GM19099 (cell line): ENCODE data around the gene BCL11B.

Experiments used
- POLR2A ChIP-seq: IDR thresholded peaks from 3 replicates; pipeline ENCODE4 v1.6.1; 2011; ENCODE audit warnings: low read depth; ENCODE audit not compliant: insufficient read length; ENCODE audit errors: extremely low read depth

The BCL11B gene

GRCh38 chr14:99215277-99215676, 56.7 kb downstream of the BCL11B start:
- TF ChIP-seq POLR2A: no peak

GRCh38 chr14:99214701-99215100, 57.3 kb downstream of the BCL11B start:
- TF ChIP-seq POLR2A: no peak

GRCh38 chr14:99213527-99213971, 58.4 kb downstream of the BCL11B start:
- TF ChIP-seq POLR2A: no peak

GRCh38 chr14:99213101-99213500, 58.9 kb downstream of the BCL11B start:
- no peak for TF ChIP-seq POLR2A

DNA sequence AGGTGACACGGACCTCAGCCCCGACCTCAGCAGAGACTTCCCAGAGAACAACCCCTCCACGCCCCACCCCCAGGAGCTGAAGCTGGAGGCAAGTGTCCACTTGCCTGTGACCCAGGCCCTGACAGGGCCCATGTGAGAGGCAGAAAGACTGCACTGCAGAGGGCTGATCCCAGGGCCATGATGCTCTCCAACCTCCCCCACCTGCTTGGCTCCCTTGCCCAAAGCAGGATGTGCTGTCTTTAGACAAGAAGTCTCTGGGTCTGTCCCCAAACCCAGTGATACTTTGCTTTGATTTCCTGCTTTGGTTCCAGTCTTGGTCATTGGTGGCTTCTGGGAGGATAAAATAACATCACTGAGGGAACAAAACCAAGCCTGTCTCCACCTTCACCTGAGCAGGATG, 59.4 kb downstream of the BCL11B start:
- no peak for TF ChIP-seq POLR2A

DNA sequence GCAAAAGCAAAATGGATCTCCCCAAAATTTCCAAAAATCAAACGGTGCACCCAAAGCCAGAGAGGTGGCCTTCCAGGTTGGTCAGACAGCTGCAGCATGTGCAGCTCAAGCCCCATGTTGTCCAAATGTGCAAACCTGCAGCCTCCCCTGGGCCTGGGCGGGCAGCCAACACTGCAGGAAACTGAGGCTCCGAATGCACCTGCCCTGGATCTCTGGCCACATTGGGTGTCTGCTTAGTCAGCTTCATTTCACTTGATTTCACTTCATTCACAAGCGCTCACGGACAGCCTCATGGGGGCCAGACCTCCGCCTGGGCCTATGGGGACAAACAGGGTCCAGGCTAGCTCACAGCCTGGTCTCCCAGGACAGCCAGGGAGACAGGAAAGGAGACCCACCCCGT, 59.8 kb downstream of the BCL11B start:
- TF ChIP-seq POLR2A: no peak

GRCh38 chr14:99211410-99211809, 60.6 kb downstream of the BCL11B start:
- TF ChIP-seq POLR2A: no peak

GRCh38 chr14:99210333-99210732, 61.7 kb downstream of the BCL11B start:
- TF ChIP-seq POLR2A: no peak

- no peak for TF ChIP-seq POLR2A
Measured at GRCh38 chr14:99209409-99209808, 62.6 kb downstream of the BCL11B start.

DNA sequence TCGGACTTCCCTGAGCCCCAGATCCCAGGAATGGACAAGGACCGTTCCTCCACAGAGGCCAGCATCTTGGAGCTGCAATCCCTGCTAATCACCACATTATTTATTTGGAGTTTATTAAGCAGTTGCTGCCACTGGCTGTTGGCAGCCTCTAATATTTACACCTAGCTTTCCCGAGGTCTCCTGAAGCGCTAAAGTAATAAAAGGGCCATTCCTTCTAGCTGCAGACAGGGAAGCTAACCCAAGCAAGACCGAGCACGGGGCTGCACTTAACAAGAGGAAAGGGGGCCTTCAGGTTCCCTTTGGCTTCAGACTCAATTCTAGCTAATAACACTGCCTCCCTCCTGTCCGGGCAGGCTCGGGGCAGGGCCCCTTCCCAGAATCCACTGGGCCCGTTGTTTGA, 63.7 kb downstream of the BCL11B start:
- no peak for TF ChIP-seq POLR2A

GRCh38 chr14:99207456-99207855, 64.5 kb downstream of the BCL11B start:
- no peak for TF ChIP-seq POLR2A

- TF ChIP-seq POLR2A: no peak
Measured at GRCh38 chr14:99206090-99206489, 65.9 kb downstream of the BCL11B start.

GRCh38 chr14:99205086-99205688, 66.8 kb downstream of the BCL11B start:
- no peak for TF ChIP-seq POLR2A

DNA sequence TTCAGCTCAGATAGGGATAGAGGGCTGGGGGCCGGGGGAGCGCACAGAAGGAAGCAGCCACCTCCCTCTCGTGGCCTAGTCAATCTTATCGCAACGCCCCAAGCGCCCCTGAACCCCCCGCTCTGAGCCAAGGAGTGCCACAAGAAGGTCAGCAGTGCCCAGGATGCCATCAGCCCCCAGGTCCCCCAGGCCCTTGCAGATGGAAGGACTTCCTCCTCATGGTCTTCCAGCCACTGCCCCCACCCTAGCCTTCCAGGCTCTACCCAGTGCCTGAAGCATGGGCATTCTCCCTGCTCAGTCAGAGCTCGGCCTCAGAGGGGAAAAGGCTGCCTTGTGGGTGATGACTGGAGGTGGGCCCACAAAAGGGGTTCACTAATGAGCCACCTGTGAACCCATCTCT, 68.2 kb downstream of the BCL11B start:
- no peak for TF ChIP-seq POLR2A

DNA sequence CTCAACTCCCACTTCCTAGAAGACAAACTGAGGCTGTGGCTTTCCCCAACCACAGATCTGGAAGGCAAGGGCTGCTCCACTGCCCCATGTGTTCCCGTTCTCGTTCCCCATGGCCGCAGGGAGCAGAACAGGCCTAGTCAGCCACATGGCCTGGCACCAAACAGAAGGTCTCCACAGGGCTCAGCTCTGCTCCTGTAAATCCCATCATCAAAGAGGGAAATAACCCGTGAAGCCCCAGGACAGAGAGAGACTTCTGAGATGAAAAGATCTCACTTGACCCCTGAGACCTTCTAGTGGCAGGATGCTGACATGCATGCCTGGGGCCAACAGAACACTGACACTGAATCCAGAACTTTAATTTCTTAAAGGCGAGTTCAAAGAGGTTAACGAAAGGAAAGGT, 68.9 kb downstream of the BCL11B start:
- TF ChIP-seq POLR2A: no peak

DNA sequence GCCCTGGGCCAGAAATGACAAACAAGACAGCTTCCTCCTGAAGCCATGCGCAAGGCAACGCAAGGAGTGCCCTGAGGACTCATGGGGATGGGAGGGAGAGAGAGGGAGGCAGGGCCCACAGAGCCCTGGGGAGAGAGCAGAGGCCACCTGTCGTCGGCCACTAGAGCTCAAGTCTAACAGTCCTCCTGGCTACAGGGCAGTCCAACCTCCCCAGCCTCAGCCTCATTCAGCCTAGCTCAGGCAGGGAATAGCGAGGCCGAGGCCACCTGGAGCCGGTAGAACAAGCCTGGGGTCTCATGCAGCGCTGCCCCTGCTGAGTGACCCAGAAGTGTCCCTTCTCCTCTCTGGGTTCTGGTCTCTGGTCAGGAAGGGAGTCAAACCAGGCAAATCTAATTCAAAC, 69.5 kb downstream of the BCL11B start:
- TF ChIP-seq POLR2A: no peak
